Stimulated activated CD4-positive, alpha-beta T cell treated with anti-CD3 and anti-CD28 coated beads, Interleukin-2, amount 100 ng/mL, for 48 hours (primary cell): ENCODE measurements around the gene SULF2.
"Not testable (repeated sequence)": the region's sequence is repeated elsewhere in the genome, so short reads cannot be mapped to it uniquely, and the experiment has no call there.

Source experiments
- DNase-seq, 2 donors: peaks; one replicate each; pipeline ENCODE4 v3.0.0-alpha.2; 2020

Gene SULF2

GRCh38 chr20:47804224-47804825 is 19.0 kb upstream of the SULF2 start:
- DNase-seq, result not testable (repeated sequence)

GRCh38 chr20:47802975-47803374 is 17.7 kb upstream of the SULF2 start:
- no peak for DNase-seq

GRCh38 chr20:47802226-47802920 is 17.1 kb upstream of the SULF2 start:
- DNase-seq, result no peak

- no peak for DNase-seq
Observed at GRCh38 chr20:47801759-47802158, 16.5 kb upstream of the SULF2 start.

GRCh38 chr20:47801079-47801478 is 15.8 kb upstream of the SULF2 start:
- no peak for DNase-seq

- DNase-seq, result no peak
Observed at GRCh38 chr20:47800623-47801022, 15.3 kb upstream of the SULF2 start.

- no peak for DNase-seq
Observed at GRCh38 chr20:47799116-47799715, 13.9 kb upstream of the SULF2 start.

GRCh38 chr20:47796971-47797370 is 11.7 kb upstream of the SULF2 start:
- no peak for DNase-seq

- DNase-seq, result no peak
Observed at GRCh38 chr20:47795214-47795907, 10.1 kb upstream of the SULF2 start.

GRCh38 chr20:47794264-47794663 is 9.0 kb upstream of the SULF2 start:
- DNase-seq, result not testable (repeated sequence)

GRCh38 chr20:47792021-47792618 is 6.8 kb upstream of the SULF2 start:
- no peak for DNase-seq

GRCh38 chr20:47791084-47791599 is 5.9 kb upstream of the SULF2 start:
- DNase-seq, result no peak

GRCh38 chr20:47790580-47790965 is 5.3 kb upstream of the SULF2 start:
- DNase-seq, result no peak

GRCh38 chr20:47789764-47790579 is 4.7 kb upstream of the SULF2 start:
- DNase-seq, result no peak

GRCh38 chr20:47789081-47789763 is 3.9 kb upstream of the SULF2 start:
- DNase-seq, result no peak

- no peak for DNase-seq
Observed at GRCh38 chr20:47788741-47789080, 3.4 kb upstream of the SULF2 start.

- DNase-seq, result no peak
Observed at GRCh38 chr20:47786765-47787107, 1.5 kb upstream of the SULF2 start.

- DNase-seq, result no peak
Observed at GRCh38 chr20:47785854-47786764, 828 bp upstream of the SULF2 start.

- DNase-seq, result no peak
Observed at GRCh38 chr20:47784599-47785310, 526 bp downstream of the SULF2 start.
